K562 (cell line): ENCODE data around the gene UHMK1. TPM values are rescaled to one million over a fixed set of nuclear protein-coding genes. Genes with fewer than 3 reads are reported as not detected.

Experiments
- ATAC-seq: fragments of 200-7000 bp; cut with Tn5 transposase; 3 replicates; pipeline ENCODE4 v1.9.1; 2020; ENCODE audit warnings: moderate library complexity
- BruUV-seq: library from RNA; stranded (reverse); fragments of 400-500 nt; replicated peaks from 2 replicates; lab custom pipeline; 2021; lab: Mats Ljungman, UMichigan
- CTCF ChIA-PET: fragments of 300-600 bp; formaldehyde crosslinking; extraction: SDS; loops from one replicate; lab custom pipeline; 2021; ENCODE audit warnings: low intra/inter-chr PET ratio; lab: Yijun Ruan, JAX
- POLR2A ChIA-PET: fragments of 300-600, 350-650 bp; sonication (Branson Sonifier 250); formaldehyde crosslinking; extraction: SDS; loops from one replicate; lab custom pipeline; 2021; ENCODE audit warnings: antibody characterized with exemption, inconsistent platforms; lab: Yijun Ruan, JAX
- DNase-seq, 4 experiments: peaks; one replicate each; pipeline versions ENCODE4 v3.0.0 to v3.0.0-alpha.2; 2011 to 2018; ENCODE audit warnings: low spot score in 3 of 4, mixed read lengths in 3 of 4; ENCODE audit errors: extremely low read depth in 1 of 4
- FAIRE-seq: peaks from 2 replicates; lab custom pipeline; 2011; peaks lifted over from hg19 to GRCh38; lab: Jason Lieb, UNC
- H2AFZ ChIP-seq: 2 replicates; pipeline ENCODE4 v1.6.0; 2011; ENCODE audit warnings: low read depth, low read length, control low read depth, inconsistent platforms
- H3K27ac ChIP-seq: fragments of 200-600 bp; 3 replicates; pipeline ENCODE4 v1.8.0; 2011; ENCODE audit warnings: low read depth, mild to moderate bottlenecking, control low read depth, inconsistent platforms, low read length, moderate library complexity, mixed read lengths; ENCODE audit errors: extremely low read depth
- H3K27me3 ChIP-seq, 2 experiments: fragments of 300-600 bp in 1 of 2; 2 replicates in 1 of 2; 3 replicates in 1 of 2; pipeline versions ENCODE4 v1.6.0 to v1.8.0; 2011; ENCODE audit warnings: inconsistent platforms in 2 of 2, low read length in 2 of 2, mild to moderate bottlenecking in 1 of 2, mixed read lengths in 1 of 2, moderate library complexity in 1 of 2; ENCODE audit not compliant: control insufficient read depth in 2 of 2, insufficient read depth in 2 of 2
- H3K36me3 ChIP-seq: fragments of 300-600 bp; 3 replicates; pipeline ENCODE4 v1.8.0; 2011; ENCODE audit warnings: mild to moderate bottlenecking, low read length, inconsistent platforms; ENCODE audit not compliant: control insufficient read depth, insufficient read depth
- H3K4me1 ChIP-seq, 2 experiments: fragments of 200-600 bp in 1 of 2; replicated peaks in 1 of 2; 2 replicates in 1 of 2; 3 replicates in 1 of 2; pipeline versions ENCODE4 v1.5.1 to v1.8.0; 2011; ENCODE audit warnings: inconsistent platforms in 2 of 2, low read length in 2 of 2, mild to moderate bottlenecking in 1 of 2, mixed read lengths in 1 of 2, moderate library complexity in 1 of 2; ENCODE audit not compliant: control insufficient read depth in 2 of 2, insufficient read depth in 2 of 2
- H3K4me2 ChIP-seq: 2 replicates; pipeline ENCODE4 v1.6.1; 2011; ENCODE audit warnings: low read length, control low read depth, inconsistent platforms, mixed read lengths; ENCODE audit not compliant: insufficient read depth
- H3K4me3 ChIP-seq: fragments of 200-600 bp; sonication (generic), shearing (Covaris generic); 2 replicates; pipeline ENCODE4 v1.5.1; 2016; ENCODE audit warnings: control low read depth, inconsistent platforms
- H3K79me2 ChIP-seq: fragments of 200-600 bp; 3 replicates; pipeline ENCODE4 v1.8.0; 2011; ENCODE audit warnings: low read length, inconsistent platforms; ENCODE audit not compliant: control insufficient read depth, insufficient read depth
- H3K9ac ChIP-seq, 2 experiments: 2 replicates each; pipeline versions ENCODE4 v1.6.0 to v1.6.1; 2011; ENCODE audit warnings: low read depth in 2 of 2, low read length in 2 of 2, control low read depth in 1 of 2, inconsistent platforms in 1 of 2, mild to moderate bottlenecking in 1 of 2, mixed read lengths in 1 of 2; ENCODE audit not compliant: insufficient read depth in 1 of 2
- H3K9me1 ChIP-seq: one replicate; pipeline ENCODE4 v1.6.0; 2011; ENCODE audit warnings: inconsistent platforms, mild to moderate bottlenecking, low read length, moderate library complexity; ENCODE audit not compliant: control insufficient read depth, insufficient read depth
- H3K9me3 ChIP-seq: replicated peaks from 2 replicates; pipeline ENCODE4 v1.5.1; 2011; ENCODE audit warnings: low read depth, low read length, inconsistent platforms; ENCODE audit not compliant: control insufficient read depth, insufficient read depth
- H4K20me1 ChIP-seq: replicated peaks from 2 replicates; pipeline ENCODE4 v1.6.1; 2011; ENCODE audit warnings: low read length, inconsistent platforms, mixed read lengths; ENCODE audit not compliant: control insufficient read depth, insufficient read depth
- FOXA1 ChIP-seq: fragments of 450-650 bp; IDR thresholded peaks from 2 replicates; pipeline ENCODE4 v1.6.1; 2016; ENCODE audit warnings: mild to moderate bottlenecking, borderline replicate concordance
- FUS ChIP-seq: fragments of 200-400 bp; formaldehyde crosslinking; optimal IDR thresholded peaks from 2 replicates; pipeline ENCODE3; 2017; ENCODE audit warnings: low read depth, low read length
- MCM2 ChIP-seq: fragments of 450-650 bp; IDR thresholded peaks from 2 replicates; pipeline ENCODE4 v1.6.1; 2017; ENCODE audit warnings: low read depth, mild to moderate bottlenecking
- NCOA4 ChIP-seq: fragments of 450-650 bp; IDR thresholded peaks from 2 replicates; pipeline ENCODE4 v1.6.1; 2018; ENCODE audit warnings: mild to moderate bottlenecking; ENCODE audit not compliant: partially characterized antibody
- SETDB1 ChIP-seq: IDR thresholded peaks from one replicate; pipeline ENCODE4 v1.6.1; 2012; ENCODE audit warnings: low read length, control low read depth, inconsistent platforms
- SUPT5H ChIP-seq: fragments of 450-650 bp; IDR thresholded peaks from 2 replicates; pipeline ENCODE4 v1.6.1; 2016
- WGBS: fragments of 100-300 bp; shearing (Covaris generic); methylation state at CpG from one replicate; pipeline ENCODE4 v1.1.6; 2016; ENCODE audit warnings: low coverage, mixed read lengths; ENCODE audit not compliant: insufficient coverage; ENCODE audit errors: missing lambda C conversion rate; 5-methylcytosine and 5-hydroxymethylcytosine counted together
- in situ Hi-C: fragments of 300-500 bp; cut with MboI; formaldehyde crosslinking; loops from 4 replicates; pipeline ENCODE4 v1.15.0; 2018; ENCODE audit warnings: inconsistent platforms, mixed read lengths
- intact Hi-C: fragments of 100-400 bp; cut with micrococcal nuclease; formaldehyde crosslinking; loops from 2 replicates; pipeline ENCODE4 v1.14.2; 2022
- polyA plus RNA-seq, 8 experiments: library from polyadenylated mRNA; depleted of rRNA in 4 of 8; stranded (reverse) in 5 of 8; unstranded in 3 of 8; fragments of >200 nt; fragmentation: Nextera tagmentation in 2 of 8; fragmentation: Illumina TruSeq in 1 of 8; extraction: Ambion mirVana in 2 of 8; extraction: Trizol in 1 of 8; gene quantifications; 2 replicates each; pipeline versions ENCODE4 v1.2.1 to v1.2.3, GENCODE V29; 2011 to 2014; ENCODE audit warnings: inconsistent platforms in 1 of 8, missing spikeins in 1 of 8
- total RNA-seq, 7 experiments: library from RNA; depleted of rRNA in 6 of 7; stranded (reverse); fragments of >200 nt in 6 of 7; fragmentation: Illumina TruSeq in 2 of 7; extraction: Trizol in 2 of 7; gene quantifications; 2 replicates each; pipeline versions ENCODE4 v1.2.1 to v1.2.3, GENCODE V29; 2011 to 2021; ENCODE audit warnings: low replicate concordance in 1 of 7
- TF ChIP-seq, protein P1 (sequence below): fragments of 250-450 bp; sonication (Bioruptor Pico); IDR thresholded peaks from 2 replicates; pipeline ENCODE4 v1.8.0; 2021; ENCODE audit warnings: moderate library complexity, mild to moderate bottlenecking, inconsistent platforms
- TF ChIP-seq, protein P2 (sequence below): sonication (generic); formaldehyde crosslinking; IDR thresholded peaks from 2 replicates; pipeline ENCODE4 v1.5.0; 2020; ENCODE audit warnings: missing genetic modification reagents
- TF ChIP-seq, protein P3 (sequence below): sonication (generic); formaldehyde crosslinking; IDR thresholded peaks from 2 replicates; pipeline ENCODE4 v1.8.1; 2023; ENCODE audit warnings: mild to moderate bottlenecking, missing genetic modification reagents

Gene UHMK1
- total and polyA plus RNA-seq, 9 of the 15 experiments (the other 6 are each of a cell fraction or from before 2014, with no cell fraction given): 13.1 to 72.4 (median 38.3) TPM

DNA sequence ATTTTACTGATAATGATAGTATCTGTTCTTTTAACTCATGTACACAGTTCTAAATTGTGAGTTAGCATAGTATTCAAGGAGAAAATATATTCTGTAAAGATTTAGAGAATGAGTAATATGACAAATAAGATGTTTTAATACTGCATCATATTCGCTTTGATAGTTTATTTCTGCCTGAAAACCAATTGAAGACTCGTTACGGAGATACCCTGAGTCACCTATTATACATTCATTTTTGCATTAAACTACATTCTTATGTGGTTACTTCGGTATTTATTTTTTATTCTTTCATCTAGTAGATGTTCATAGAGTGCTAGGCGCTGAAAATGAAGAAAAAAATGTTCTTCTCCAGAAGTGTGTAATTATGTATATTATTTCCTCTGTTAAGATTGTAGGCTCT lies 5.3 kb downstream of the UHMK1 start:
- H3K9me3 ChIP-seq: no peaks in the 10 kb centered on the region
- H3K9ac ChIP-seq: no peak overlapping the region
- no peaks in the 10 kb centered on the region for H3K27me3 ChIP-seq
- H3K9me1 ChIP-seq: no peaks in the 10 kb centered on the region
- FAIRE-seq: no peak
- ATAC-seq: no peak
- TF ChIP-seq NCOA4: no peak
- TF ChIP-seq SUPT5H: no peak
- TF ChIP-seq, protein P1, sequence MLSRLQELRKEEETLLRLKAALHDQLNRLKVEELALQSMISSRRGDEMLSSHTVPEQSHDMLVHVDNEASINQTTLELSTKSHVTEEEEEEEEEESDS (CRISPR knock-in tag): no peak
- no peak for TF ChIP-seq FOXA1
- TF ChIP-seq, protein P2, sequence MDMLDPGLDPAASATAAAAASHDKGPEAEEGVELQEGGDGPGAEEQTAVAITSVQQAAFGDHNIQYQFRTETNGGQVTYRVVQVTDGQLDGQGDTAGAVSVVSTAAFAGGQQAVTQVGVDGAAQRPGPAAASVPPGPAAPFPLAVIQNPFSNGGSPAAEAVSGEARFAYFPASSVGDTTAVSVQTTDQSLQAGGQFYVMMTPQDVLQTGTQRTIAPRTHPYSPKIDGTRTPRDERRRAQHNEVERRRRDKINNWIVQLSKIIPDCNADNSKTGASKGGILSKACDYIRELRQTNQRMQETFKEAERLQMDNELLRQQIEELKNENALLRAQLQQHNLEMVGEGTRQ (CRISPR knock-in tag): no peak
- no peak for TF ChIP-seq SETDB1
- TF ChIP-seq, protein P3, sequence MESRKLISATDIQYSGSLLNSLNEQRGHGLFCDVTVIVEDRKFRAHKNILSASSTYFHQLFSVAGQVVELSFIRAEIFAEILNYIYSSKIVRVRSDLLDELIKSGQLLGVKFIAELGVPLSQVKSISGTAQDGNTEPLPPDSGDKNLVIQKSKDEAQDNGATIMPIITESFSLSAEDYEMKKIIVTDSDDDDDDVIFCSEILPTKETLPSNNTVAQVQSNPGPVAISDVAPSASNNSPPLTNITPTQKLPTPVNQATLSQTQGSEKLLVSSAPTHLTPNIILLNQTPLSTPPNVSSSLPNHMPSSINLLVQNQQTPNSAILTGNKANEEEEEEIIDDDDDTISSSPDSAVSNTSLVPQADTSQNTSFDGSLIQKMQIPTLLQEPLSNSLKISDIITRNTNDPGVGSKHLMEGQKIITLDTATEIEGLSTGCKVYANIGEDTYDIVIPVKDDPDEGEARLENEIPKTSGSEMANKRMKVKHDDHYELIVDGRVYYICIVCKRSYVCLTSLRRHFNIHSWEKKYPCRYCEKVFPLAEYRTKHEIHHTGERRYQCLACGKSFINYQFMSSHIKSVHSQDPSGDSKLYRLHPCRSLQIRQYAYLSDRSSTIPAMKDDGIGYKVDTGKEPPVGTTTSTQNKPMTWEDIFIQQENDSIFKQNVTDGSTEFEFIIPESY (CRISPR knock-in tag): no peak
- TF ChIP-seq MCM2: no peak
- no peak for TF ChIP-seq FUS
- H2AFZ ChIP-seq: no peak overlapping the region
- no TSS peak for BruUV-seq
- peaks cover 2 to 10% of the 10 kb centered on the region in 2 experiments; a peak in 3 of 5 replicates for H3K4me1 ChIP-seq
- H3K4me2 ChIP-seq: no peak overlapping the region
- CTCF ChIA-PET: no interaction called here
- intact Hi-C loops (no loop called here), in situ Hi-C loops (no loop called here)
- no peak for DNase-seq
- peaks cover 77% of the 10 kb centered on the region for H3K36me3 ChIP-seq
- POLR2A ChIA-PET: interaction anchor here (0.5 to 1.4 kb wide), 3 partner anchors 17 to 433 kb away, joined by 3 to 5 read pairs (median 3); no protein-coding TSS in a partner anchor
- H3K79me2 ChIP-seq: peaks cover 73% of the 10 kb centered on the region
- WGBS: 97% methylated on average over 5 of the region's 5 CpGs
- H4K20me1 ChIP-seq: peaks cover 3% of the 10 kb centered on the region; the same call in 1 of the 2 replicates
- no peak overlapping the region for H3K27ac ChIP-seq
- no peak overlapping the region for H3K4me3 ChIP-seq
